HTR-8/SVneo (cell line): Measurements from ENCODE around the gene RNASE11.
"Not testable (repeated sequence)": the region's sequence is repeated elsewhere in the genome, so short reads cannot be mapped to it uniquely, and the experiment has no call there.

Experiments
- DNase-seq: peaks from one replicate; pipeline ENCODE4 v3.0.0; 2011; ENCODE audit warnings: low spot score, mixed read lengths; ENCODE audit not compliant: insufficient read length
- FAIRE-seq: peaks from 2 replicates; lab custom pipeline; 2011; peaks lifted over from hg19 to GRCh38; lab: Jason Lieb, UNC

RNASE11 gene

GRCh38 chr14:20587489-20588154 is at the start of gene RNASE11:
TSS of gene RNASE11 (minus strand) at chr14:20588001.
- FAIRE-seq, result no peak
- no peak for DNase-seq

GRCh38 chr14:20632831-20633691 is 45.3 kb upstream of the RNASE11 start:
- DNase-seq (no peak), FAIRE-seq (no peak)

- FAIRE-seq, result no peak
Measured at GRCh38 chr14:20632448-20632830, 44.6 kb upstream of the RNASE11 start.

GRCh38 chr14:20631880-20632389 is 44.1 kb upstream of the RNASE11 start:
- DNase-seq, result no peak
- no peak for FAIRE-seq

More at GRCh38 chr14:20632448-20632830, 44.6 kb upstream of the RNASE11 start:
- no peak for DNase-seq

GRCh38 chr14:20631023-20631879 is 43.5 kb upstream of the RNASE11 start:
- DNase-seq (no peak), FAIRE-seq (no peak)

GRCh38 chr14:20630340-20631022 is 42.7 kb upstream of the RNASE11 start:
- DNase-seq (no peak), FAIRE-seq (no peak)

- FAIRE-seq (no peak), DNase-seq (no peak)
Measured at GRCh38 chr14:20628063-20628854, 40.5 kb upstream of the RNASE11 start.

- FAIRE-seq (no peak), DNase-seq (no peak)
Measured at GRCh38 chr14:20627346-20628027, 39.7 kb upstream of the RNASE11 start.

GRCh38 chr14:20626274-20626673 is 38.5 kb upstream of the RNASE11 start:
- FAIRE-seq, result no peak
- no peak for DNase-seq

GRCh38 chr14:20624495-20625070 is 36.8 kb upstream of the RNASE11 start:
- FAIRE-seq (no peak), DNase-seq (no peak)

- FAIRE-seq, result no peak
- DNase-seq, result no peak
Measured at GRCh38 chr14:20623798-20624197, 36.0 kb upstream of the RNASE11 start.

GRCh38 chr14:20622816-20623291 is 35.1 kb upstream of the RNASE11 start:
- DNase-seq, result no peak
- no peak for FAIRE-seq

GRCh38 chr14:20620798-20621478 is 33.1 kb upstream of the RNASE11 start:
- no peak for FAIRE-seq
- DNase-seq, result no peak

- not testable (repeated sequence) for DNase-seq, FAIRE-seq
Measured at GRCh38 chr14:20619688-20620087, 31.9 kb upstream of the RNASE11 start.

GRCh38 chr14:20618271-20618749 is 30.5 kb upstream of the RNASE11 start:
- DNase-seq (no peak), FAIRE-seq (no peak)

GRCh38 chr14:20617138-20618003 is 29.6 kb upstream of the RNASE11 start:
- no peak for DNase-seq
- no peak for FAIRE-seq
